Stimulated activated CD8-positive, alpha-beta memory T cell treated with anti-CD3 and anti-CD28 coated beads, Interleukin-15, amount 100 ng/mL, for 1 hour (primary cell): Measurements from ENCODE around the gene F2RL1.
"Not testable (repeated sequence)": the region's sequence is repeated elsewhere in the genome, so short reads cannot be mapped to it uniquely, and the experiment has no call there.

Experiments used
- DNase-seq: peaks from one replicate; pipeline ENCODE4 v3.0.0-alpha.2; 2020; ENCODE audit warnings: low read depth

The F2RL1 gene

GRCh38 chr5:76849419-76850291, 30.8 kb downstream of the F2RL1 start, which contains the start of gene S100Z:
TSS of gene S100Z (plus strand) at chr5:76850014. CDS start at chr5:76875360, 25,346 bp downstream.
- DNase-seq, result no peak

- no peak for DNase-seq
Measured at GRCh38 chr5:76850543-76851145, 31.8 kb downstream of the F2RL1 start.

GRCh38 chr5:76851728-76852369, 33.0 kb downstream of the F2RL1 start:
- no peak for DNase-seq

- DNase-seq, result no peak
Measured at GRCh38 chr5:76852772-76853171, 33.9 kb downstream of the F2RL1 start.

GRCh38 chr5:76853741-76854140, 34.9 kb downstream of the F2RL1 start:
- DNase-seq, result not testable (repeated sequence)

- DNase-seq, result no peak
Measured at GRCh38 chr5:76854644-76855043, 35.8 kb downstream of the F2RL1 start.

- DNase-seq, result not testable (repeated sequence)
Measured at GRCh38 chr5:76855501-76855900, 36.7 kb downstream of the F2RL1 start.

- DNase-seq, result peak; percentile 8
Measured at GRCh38 chr5:76855961-76856360, 37.1 kb downstream of the F2RL1 start.

- not testable (repeated sequence) for DNase-seq
Measured at GRCh38 chr5:76856800-76857199, 38.0 kb downstream of the F2RL1 start.

GRCh38 chr5:76859591-76860247, 40.9 kb downstream of the F2RL1 start:
- DNase-seq, result no peak

GRCh38 chr5:76861612-76862011, 42.8 kb downstream of the F2RL1 start:
- DNase-seq, result no peak

- no peak for DNase-seq
Measured at GRCh38 chr5:76863001-76863400, 44.2 kb downstream of the F2RL1 start.

GRCh38 chr5:76866503-76866902, 47.7 kb downstream of the F2RL1 start:
- DNase-seq, result no peak

- DNase-seq, result no peak
Measured at GRCh38 chr5:76867038-76867437, 48.2 kb downstream of the F2RL1 start.

GRCh38 chr5:76867827-76868693, 49.2 kb downstream of the F2RL1 start:
- peak; percentile 44 for DNase-seq

GRCh38 chr5:76870046-76870445, 51.2 kb downstream of the F2RL1 start:
- DNase-seq, result no peak

GRCh38 chr5:76874088-76874581, 55.3 kb downstream of the F2RL1 start:
- no peak for DNase-seq
